Large intestine (tissue), 3 donors: ENCODE measurements around the gene KLK2. TPM values are rescaled to one million over a fixed set of nuclear protein-coding genes. Genes with fewer than 3 reads are reported as not detected.

Source experiments
- DNase-seq, 2 donors: peaks; one replicate each; pipeline versions ENCODE4 v3.0.0 to v3.0.0-alpha.2; 2013
- H3K27ac ChIP-seq: one replicate; pipeline ENCODE4 v1.5.1; 2013; ENCODE audit warnings: low read length
- H3K27me3 ChIP-seq: 2 replicates; pipeline ENCODE4 v1.6.1; 2013; ENCODE audit warnings: low read length; ENCODE audit not compliant: control insufficient read depth, insufficient read depth
- H3K36me3 ChIP-seq: 2 replicates; pipeline ENCODE4 v1.6.1; 2013; ENCODE audit warnings: low read length; ENCODE audit not compliant: control insufficient read depth, insufficient read depth
- H3K4me1 ChIP-seq: one replicate; pipeline ENCODE4 v1.6.1; 2013; ENCODE audit warnings: low read length; ENCODE audit not compliant: control insufficient read depth, insufficient read depth
- H3K4me3 ChIP-seq: one replicate; pipeline ENCODE4 v1.5.1; 2013; ENCODE audit warnings: low read length
- H3K9me3 ChIP-seq: one replicate; pipeline ENCODE4 v1.6.1; 2013; ENCODE audit warnings: mild to moderate bottlenecking, low read depth, low read length, moderate library complexity; ENCODE audit not compliant: control insufficient read depth
- WGBS: methylation state at CpG from one replicate; pipeline ENCODE4 v1.1.5; 2013; ENCODE audit warnings: low lambda C conversion rate; ENCODE audit not compliant: insufficient coverage; 5-methylcytosine and 5-hydroxymethylcytosine counted together
- polyA plus RNA-seq: library from polyadenylated mRNA; unstranded; fragments of 120-200 nt; gene quantifications from one replicate; pipeline ENCODE4 v1.2.1, GENCODE V29; 2013

The KLK2 gene
- polyA plus RNA-seq, 1 donor, result 0.15 TPM

- Histone ChIP-seq H3K36me3 (no peaks in the 10 kb centered on the region), H3K9me3 (no peaks in the 10 kb centered on the region), H3K27ac (no peak overlapping the region), H3K4me1 (no peaks in the 10 kb centered on the region), H3K4me3 (no peak overlapping the region), H3K27me3 (peaks cover 4% of the 10 kb centered on the region)
- DNase-seq, result peak; percentile 62 to 75
- no CpG with 5 or more reads among the region's 21 CpGs for WGBS
These were observed 49.1 kb downstream of the KLK2 start for GRCh38 chr19:50922317-50922853.

DNA sequence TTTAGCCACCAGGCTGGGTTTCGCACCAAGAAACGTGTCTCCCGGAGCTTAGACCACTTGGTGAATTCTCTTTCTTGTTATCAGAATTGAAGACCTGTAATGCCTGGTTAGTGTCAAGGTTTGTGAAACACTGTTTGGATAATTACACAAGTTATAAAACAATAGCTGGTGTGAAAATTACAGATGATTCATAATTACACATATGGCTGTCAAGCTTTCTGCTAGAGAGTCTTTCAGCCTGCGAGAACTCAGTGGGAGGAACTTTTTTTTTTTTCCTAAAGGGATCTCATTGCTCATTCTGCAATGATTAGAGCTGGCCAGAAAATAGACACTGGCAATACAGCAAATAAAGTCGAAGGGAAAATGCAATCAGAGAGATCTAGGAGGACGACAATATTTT is 51.3 kb downstream of the KLK2 start:
- Histone ChIP-seq H3K4me1 (no peaks in the 10 kb centered on the region), H3K9me3 (no peaks in the 10 kb centered on the region), H3K36me3 (no peaks in the 10 kb centered on the region), H3K27me3 (peaks cover 7% of the 10 kb centered on the region), H3K27ac (no peak overlapping the region), H3K4me3 (no peak overlapping the region)
- no CpG with 5 or more reads among the region's 6 CpGs for WGBS
- DNase-seq, result no peak

DNA sequence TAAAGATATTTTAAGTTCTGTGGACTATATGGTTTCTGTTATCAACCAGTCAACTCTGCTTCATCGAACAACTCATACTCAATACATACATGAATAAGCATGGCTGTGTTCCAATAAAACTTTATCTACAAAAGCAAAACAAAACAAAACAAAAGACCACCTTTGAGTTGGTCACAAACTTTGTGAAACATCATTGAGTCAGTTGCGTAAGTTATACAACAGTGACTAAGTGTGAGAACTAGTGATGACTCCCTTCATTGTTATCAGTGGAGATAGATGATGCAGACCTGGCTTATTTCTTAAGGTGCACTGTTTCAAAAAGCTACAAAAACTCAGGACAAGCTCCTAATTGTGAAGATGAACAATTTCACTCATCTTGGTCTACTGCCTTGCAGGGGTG is 52.5 kb downstream of the KLK2 start:
- Histone ChIP-seq H3K9me3 (no peaks in the 10 kb centered on the region), H3K4me1 (no peaks in the 10 kb centered on the region), H3K4me3 (no peak overlapping the region), H3K27ac (no peak overlapping the region), H3K27me3 (peaks cover 13% of the 10 kb centered on the region), H3K36me3 (no peaks in the 10 kb centered on the region)
- DNase-seq, result no peak
- 100% methylated on average over 1 of the region's 2 CpGs for WGBS

DNA sequence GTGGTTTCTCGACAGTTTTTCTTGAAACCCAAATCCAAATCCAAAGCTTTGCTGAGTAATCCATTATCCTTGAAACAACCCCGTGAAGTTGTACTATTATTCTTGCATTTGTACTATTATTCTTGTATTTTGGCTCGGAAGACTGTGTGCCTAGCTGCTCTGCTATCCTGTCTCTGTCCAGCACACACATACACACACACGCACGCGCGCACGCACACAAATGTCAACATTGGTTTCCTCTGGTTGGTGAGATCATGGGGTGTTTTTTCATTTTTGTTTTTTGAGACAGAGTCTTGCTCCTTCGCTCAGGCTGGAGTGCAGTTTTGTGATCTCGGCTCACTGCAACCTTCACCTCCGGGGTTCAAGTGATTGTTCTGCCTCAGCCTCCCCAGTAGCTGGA is 52.9 kb downstream of the KLK2 start:
- peaks cover 13% of the 10 kb centered on the region for H3K27me3 ChIP-seq
- H3K4me1 ChIP-seq, result no peaks in the 10 kb centered on the region
- 80% methylated on average over 1 of the region's 11 CpGs for WGBS
- no peak overlapping the region for H3K27ac ChIP-seq
- no peaks in the 10 kb centered on the region for H3K36me3 ChIP-seq
- no peaks in the 10 kb centered on the region for H3K9me3 ChIP-seq
- no peak for DNase-seq
- H3K4me3 ChIP-seq, result no peak overlapping the region

- H3K4me1 ChIP-seq, result no peaks in the 10 kb centered on the region
- no peaks in the 10 kb centered on the region for H3K9me3 ChIP-seq
- peaks cover 13% of the 10 kb centered on the region for H3K27me3 ChIP-seq
- no CpG with 5 or more reads among the region's 5 CpGs for WGBS
- no peak for DNase-seq
- no peak overlapping the region for H3K4me3 ChIP-seq
- no peak overlapping the region for H3K27ac ChIP-seq
- H3K36me3 ChIP-seq, result no peaks in the 10 kb centered on the region
These were observed 55.6 kb downstream of the KLK2 start for GRCh38 chr19:50928831-50929230.

Other genes starting within 250 kb of the KLK2 start
- gene SYT3, start 233.6 kb upstream of the KLK2 start, polyA plus RNA-seq, result 0.93 TPM
- gene C19orf81, start 224.0 kb upstream of the KLK2 start, polyA plus RNA-seq, result 0.46 TPM
- gene SHANK1, start 153.6 kb upstream of the KLK2 start, polyA plus RNA-seq, result 3.2 TPM
- gene CLEC11A, start 150.1 kb upstream of the KLK2 start, polyA plus RNA-seq, result 14.6 TPM
- not detected for gene GPR32, start 103.0 kb upstream of the KLK2 start, polyA plus RNA-seq
- gene ACP4, start 83.0 kb upstream of the KLK2 start, polyA plus RNA-seq, result 0.09 TPM
- 23.1 TPM for gene KLK1, start 49.7 kb upstream of the KLK2 start, polyA plus RNA-seq
- gene KLK15, start 39.9 kb upstream of the KLK2 start, polyA plus RNA-seq, result 0.10 TPM
- 0.90 TPM for gene KLK3, start 18.5 kb upstream of the KLK2 start, polyA plus RNA-seq
- not detected for gene KLK4, start 38.0 kb downstream of the KLK2 start, polyA plus RNA-seq
- gene KLK5, start 79.6 kb downstream of the KLK2 start, polyA plus RNA-seq, result 1.6 TPM
- gene KLK6, start 96.2 kb downstream of the KLK2 start, polyA plus RNA-seq, result 0.58 TPM
- 0.42 TPM for gene KLK7, start 110.5 kb downstream of the KLK2 start, polyA plus RNA-seq
- gene KLK8, start 128.2 kb downstream of the KLK2 start, polyA plus RNA-seq, result 0.79 TPM
- 2.3 TPM for gene KLK10, start 146.3 kb downstream of the KLK2 start, polyA plus RNA-seq
- 10.3 TPM for gene KLK11, start 153.2 kb downstream of the KLK2 start, polyA plus RNA-seq
- gene KLK12, start 161.6 kb downstream of the KLK2 start, polyA plus RNA-seq, result 2.4 TPM
- gene KLK13, start 191.7 kb downstream of the KLK2 start, polyA plus RNA-seq, result 0.45 TPM
- 0.12 TPM for gene KLK14, start 209.4 kb downstream of the KLK2 start, polyA plus RNA-seq
- gene CTU1, start 235.0 kb downstream of the KLK2 start, polyA plus RNA-seq, result 4.1 TPM